Neural progenitor cell (in vitro differentiated cells): ENCODE results near the gene AMER3. TPM values are rescaled to one million over a fixed set of nuclear protein-coding genes. Genes with fewer than 3 reads are reported as not detected.

Source experiments
- DNase-seq: peaks from one replicate; pipeline ENCODE4 v3.0.0-alpha.2; 2016; ENCODE audit warnings: low spot score
- H2AFZ ChIP-seq: fragments of 200-600 bp; sonication (generic); replicated peaks from 2 replicates; pipeline ENCODE4 v1.6.1; 2016; ENCODE audit warnings: antibody characterized with exemption
- H3F3A ChIP-seq: fragments of 200-600 bp; sonication (generic); 2 replicates; pipeline ENCODE4 v1.6.1; 2016; ENCODE audit warnings: antibody characterized with exemption, low read depth
- H3K27ac ChIP-seq: fragments of 200-600 bp; sonication (generic); 2 replicates; pipeline ENCODE4 v1.5.1; 2016; ENCODE audit warnings: mild to moderate bottlenecking
- H3K27me3 ChIP-seq: fragments of 200-600 bp; sonication (generic); 2 replicates; pipeline ENCODE4 v1.6.1; 2016; ENCODE audit warnings: mild to moderate bottlenecking, moderate library complexity
- H3K36me3 ChIP-seq: fragments of 200-600 bp; sonication (generic); 2 replicates; pipeline ENCODE4 v1.5.1; 2016
- H3K4me1 ChIP-seq: fragments of 200-600 bp; sonication (generic); 2 replicates; pipeline ENCODE4 v1.6.1; 2016; ENCODE audit warnings: mixed run types
- H3K4me2 ChIP-seq: fragments of 200-600 bp; sonication (generic); 2 replicates; pipeline ENCODE4 v1.6.1; 2016
- H3K4me3 ChIP-seq: fragments of 200-600 bp; sonication (generic); 2 replicates; pipeline ENCODE4 v1.5.1; 2016
- H3K79me2 ChIP-seq: fragments of 200-600 bp; sonication (generic); 2 replicates; pipeline ENCODE4 v1.6.1; 2016; ENCODE audit warnings: low read depth
- H3K9ac ChIP-seq: fragments of 200-600 bp; sonication (generic); 2 replicates; pipeline ENCODE4 v1.6.1; 2016
- H3K9me3 ChIP-seq: fragments of 200-600 bp; sonication (generic); 2 replicates; pipeline ENCODE4 v1.5.1; 2016; ENCODE audit warnings: low read depth
- H4K20me1 ChIP-seq: fragments of 200-600 bp; sonication (generic); 2 replicates; pipeline ENCODE4 v1.6.1; 2016; ENCODE audit warnings: low read depth
- H3K27ac Mint-ChIP-seq: 3 replicates; pipeline ENCODE4 v1.8.0; 2021; ENCODE audit warnings: mixed read lengths
- H3K27me3 Mint-ChIP-seq: 2 replicates; pipeline ENCODE4 v1.8.0; 2022; ENCODE audit warnings: low read depth, mild to moderate bottlenecking, inconsistent platforms, moderate library complexity, mixed read lengths; ENCODE audit not compliant: insufficient read depth
- H3K36me3 Mint-ChIP-seq: 3 replicates; pipeline ENCODE4 v1.8.0; 2021; ENCODE audit warnings: mixed read lengths
- H3K4me1 Mint-ChIP-seq: 3 replicates; pipeline ENCODE4 v1.8.0; 2021; ENCODE audit warnings: mixed read lengths
- H3K4me3 Mint-ChIP-seq: 3 replicates; pipeline ENCODE4 v1.8.0; 2021; ENCODE audit warnings: mild to moderate bottlenecking, moderate library complexity, mixed read lengths
- H3K9me3 Mint-ChIP-seq: 3 replicates; pipeline ENCODE4 v1.8.0; 2020; ENCODE audit warnings: mixed read lengths
- CTCF ChIP-seq: fragments of 200-600 bp; sonication (generic); IDR thresholded peaks from 2 replicates; pipeline ENCODE4 v1.5.1; 2017; ENCODE audit warnings: antibody characterized with exemption, mild to moderate bottlenecking
- EZH2 ChIP-seq: fragments of 200-600 bp; sonication (generic); IDR thresholded peaks from 2 replicates; pipeline ENCODE4 v1.6.1; 2017; ENCODE audit warnings: antibody characterized with exemption, mild to moderate bottlenecking, moderate library complexity
- EZH2phosphoT487 ChIP-seq: fragments of 200-600 bp; sonication (generic); IDR thresholded peaks from 2 replicates; pipeline ENCODE4 v1.6.1; 2017; ENCODE audit warnings: antibody characterized with exemption
- total RNA-seq: library from RNA; depleted of rRNA; stranded (reverse); fragments of >200 nt; gene quantifications from 2 replicates; pipeline ENCODE4 v1.2.3, GENCODE V29; 2015; ENCODE audit warnings: low replicate concordance

Gene AMER3
- total RNA-seq, 1 donor from 2014 or later: not detected

- H2AFZ ChIP-seq: no peak overlapping the region
- no peak overlapping the region for H3K27ac Mint-ChIP-seq
- H3K27ac ChIP-seq: no peak overlapping the region
Measured at GRCh38 chr2:130756874-130757668, 1.7 kb downstream of the AMER3 start.

GRCh38 chr2:130759906-130760753 is 4.8 kb downstream of the AMER3 start:
- Mint-ChIP-seq H3K27me3 (peaks cover 36% of the 10 kb centered on the region), H3K27ac (no peak overlapping the region)
- no peak for DNase-seq

More at GRCh38 chr2:130756874-130757668, 1.7 kb downstream of the AMER3 start:
- H3K36me3 ChIP-seq: no peaks in the 10 kb centered on the region
- peak; percentile 21 for DNase-seq
- H3K36me3 Mint-ChIP-seq: no peaks in the 10 kb centered on the region
- H4K20me1 ChIP-seq: peaks cover 26% of the 10 kb centered on the region
- no peaks in the 10 kb centered on the region for H3K9me3 Mint-ChIP-seq
- peak overlapping the region; percentile 94 for H3K4me2 ChIP-seq
- H3F3A ChIP-seq: peaks cover 24% of the 10 kb centered on the region
- H3K27me3 ChIP-seq: peaks cover 74% of the 10 kb centered on the region
- peak overlapping the region; percentile 62 for H3K4me3 ChIP-seq
- H3K27me3 Mint-ChIP-seq: peaks cover 53% of the 10 kb centered on the region
- peaks cover 11% of the 10 kb centered on the region for H3K4me1 Mint-ChIP-seq
- no peak overlapping the region for H3K9ac ChIP-seq
- peak overlapping the region; percentile 82 for H3K4me3 Mint-ChIP-seq
- TF ChIP-seq EZH2 (no peak), CTCF (no peak), EZH2phosphoT487 (no peak)
- H3K79me2 ChIP-seq: no peaks in the 10 kb centered on the region
- H3K4me1 ChIP-seq: peaks cover 16% of the 10 kb centered on the region
- no peaks in the 10 kb centered on the region for H3K9me3 ChIP-seq

More at GRCh38 chr2:130759906-130760753, 4.8 kb downstream of the AMER3 start:
- H3K9ac ChIP-seq: no peak overlapping the region
- no peak overlapping the region for H3K4me2 ChIP-seq
- Mint-ChIP-seq H3K9me3 (no peaks in the 10 kb centered on the region), H3K4me1 (peaks cover 11% of the 10 kb centered on the region), H3K36me3 (no peaks in the 10 kb centered on the region), H3K4me3 (no peak overlapping the region)
- no peak overlapping the region for H2AFZ ChIP-seq
- H3K9me3 ChIP-seq: no peaks in the 10 kb centered on the region
- peaks cover 15% of the 10 kb centered on the region for H3K4me1 ChIP-seq
- no peaks in the 10 kb centered on the region for H3K36me3 ChIP-seq
- peaks cover 22% of the 10 kb centered on the region for H4K20me1 ChIP-seq
- H3F3A ChIP-seq: peaks cover 19% of the 10 kb centered on the region
- peaks cover 45% of the 10 kb centered on the region for H3K27me3 ChIP-seq
- H3K79me2 ChIP-seq: no peaks in the 10 kb centered on the region
- H3K4me3 ChIP-seq: no peak overlapping the region
- H3K27ac ChIP-seq: no peak overlapping the region
- TF ChIP-seq EZH2phosphoT487 (no peak), EZH2 (no peak), CTCF (no peak)
